Brain microvascular endothelial cell (primary cell): ENCODE data around the gene EGLN3.

Experiments used
- DNase-seq: peaks from one replicate; pipeline ENCODE4 v3.0.0-alpha.2; 2020
- H3K27ac ChIP-seq: fragments of 250-450 bp; sonication (Bioruptor Pico); 2 replicates; pipeline ENCODE4 v1.5.1; 2020; ENCODE audit warnings: mild to moderate bottlenecking, moderate library complexity
- H3K27me3 ChIP-seq: fragments of 250-450 bp; sonication (Bioruptor Pico); replicated peaks from 2 replicates; pipeline ENCODE4 v1.5.1; 2020; ENCODE audit warnings: mild to moderate bottlenecking
- H3K36me3 ChIP-seq: fragments of 250-450 bp; sonication (Bioruptor Pico); replicated peaks from 2 replicates; pipeline ENCODE4 v1.5.1; 2020; ENCODE audit warnings: mild to moderate bottlenecking
- H3K4me3 ChIP-seq: 2 replicates; pipeline ENCODE4 v1.5.1; 2011; ENCODE audit warnings: low read depth, mild to moderate bottlenecking, control low read depth, low read length, moderate library complexity
- in situ Hi-C: cut with HindIII; loops from 2 replicates; pipeline ENCODE4 v1.10.0; 2017; ENCODE audit warnings: low sequenced_read_pairs, low pct_ligation_motif_present
- TF ChIP-seq, protein P1 (sequence below): IDR thresholded peaks from 2 replicates; pipeline ENCODE4 v1.5.1; 2011; ENCODE audit warnings: low read depth, mild to moderate bottlenecking, moderate library complexity, low read length, control low read depth, inconsistent platforms; ENCODE audit errors: missing control alignments

The EGLN3 gene

DNA sequence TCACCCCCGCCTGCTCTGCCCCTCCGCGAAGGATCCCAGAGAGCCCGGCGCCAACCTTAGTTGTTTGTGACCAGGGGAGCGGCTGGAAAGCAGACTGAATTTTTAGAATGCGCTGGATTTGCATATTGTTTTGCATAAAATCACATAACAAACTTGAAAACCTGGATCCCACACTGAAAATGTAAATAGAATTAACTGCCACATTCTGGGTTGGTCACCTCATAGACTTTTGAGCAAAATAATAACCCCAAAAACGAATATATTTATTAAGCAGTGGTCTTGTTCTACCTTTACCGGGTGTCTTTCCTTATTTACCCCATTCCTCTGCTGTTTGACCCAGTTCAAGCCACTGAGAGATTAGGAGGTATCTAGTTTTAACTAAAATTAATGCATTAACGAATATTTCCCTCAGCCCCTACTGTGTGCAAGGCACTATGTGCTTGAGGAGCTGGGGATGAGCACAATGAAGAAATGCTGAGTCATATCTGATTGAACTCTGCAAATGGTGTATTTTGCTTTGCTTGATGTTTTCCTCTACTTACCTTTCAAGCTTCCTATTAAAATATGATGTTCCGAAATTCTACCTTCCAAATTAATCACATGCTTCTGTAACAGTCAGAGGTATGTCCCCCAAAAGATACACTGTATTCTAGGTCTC, 438 bp upstream of the EGLN3 start:
- Histone ChIP-seq H3K36me3 (no peaks in the 10 kb centered on the region), H3K27ac (no peak overlapping the region), H3K4me3 (peak overlapping the region; percentile 61), H3K27me3 (peaks cover 23% of the 10 kb centered on the region)
- in situ Hi-C loops: no loop called here
- TF ChIP-seq, protein P1, sequence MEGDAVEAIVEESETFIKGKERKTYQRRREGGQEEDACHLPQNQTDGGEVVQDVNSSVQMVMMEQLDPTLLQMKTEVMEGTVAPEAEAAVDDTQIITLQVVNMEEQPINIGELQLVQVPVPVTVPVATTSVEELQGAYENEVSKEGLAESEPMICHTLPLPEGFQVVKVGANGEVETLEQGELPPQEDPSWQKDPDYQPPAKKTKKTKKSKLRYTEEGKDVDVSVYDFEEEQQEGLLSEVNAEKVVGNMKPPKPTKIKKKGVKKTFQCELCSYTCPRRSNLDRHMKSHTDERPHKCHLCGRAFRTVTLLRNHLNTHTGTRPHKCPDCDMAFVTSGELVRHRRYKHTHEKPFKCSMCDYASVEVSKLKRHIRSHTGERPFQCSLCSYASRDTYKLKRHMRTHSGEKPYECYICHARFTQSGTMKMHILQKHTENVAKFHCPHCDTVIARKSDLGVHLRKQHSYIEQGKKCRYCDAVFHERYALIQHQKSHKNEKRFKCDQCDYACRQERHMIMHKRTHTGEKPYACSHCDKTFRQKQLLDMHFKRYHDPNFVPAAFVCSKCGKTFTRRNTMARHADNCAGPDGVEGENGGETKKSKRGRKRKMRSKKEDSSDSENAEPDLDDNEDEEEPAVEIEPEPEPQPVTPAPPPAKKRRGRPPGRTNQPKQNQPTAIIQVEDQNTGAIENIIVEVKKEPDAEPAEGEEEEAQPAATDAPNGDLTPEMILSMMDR: no peak
- DNase-seq: no peak

DNA sequence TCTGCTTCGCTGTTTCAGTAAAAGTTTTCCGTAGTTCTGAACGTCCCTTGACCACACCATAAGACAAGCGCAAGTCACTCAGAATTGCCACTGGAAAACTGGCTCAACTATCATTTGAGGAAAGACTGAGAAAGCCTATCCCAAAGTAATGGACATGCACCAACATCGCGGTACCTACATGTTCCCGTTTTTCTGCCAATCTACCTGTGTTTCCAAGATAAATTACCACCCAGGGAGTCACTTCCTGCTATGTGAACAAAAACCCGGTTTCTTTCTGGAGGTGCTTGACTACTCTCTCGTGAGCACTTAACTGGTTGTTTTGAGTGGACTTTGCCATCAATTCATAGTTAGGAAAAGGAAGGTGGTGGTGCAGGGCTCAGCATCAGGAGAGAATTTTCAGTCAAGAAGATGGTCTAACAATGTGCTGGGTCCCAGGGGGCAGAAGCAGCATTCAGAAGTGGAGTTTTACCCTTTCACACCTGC, 1.4 kb downstream of the EGLN3 start:
- DNase-seq: no peak
- TF ChIP-seq, protein P1: no peak
- in situ Hi-C loops: no loop called here
- Histone ChIP-seq H3K36me3 (no peaks in the 10 kb centered on the region), H3K27ac (no peak overlapping the region), H3K27me3 (peaks cover 23% of the 10 kb centered on the region), H3K4me3 (no peak overlapping the region)

DNA sequence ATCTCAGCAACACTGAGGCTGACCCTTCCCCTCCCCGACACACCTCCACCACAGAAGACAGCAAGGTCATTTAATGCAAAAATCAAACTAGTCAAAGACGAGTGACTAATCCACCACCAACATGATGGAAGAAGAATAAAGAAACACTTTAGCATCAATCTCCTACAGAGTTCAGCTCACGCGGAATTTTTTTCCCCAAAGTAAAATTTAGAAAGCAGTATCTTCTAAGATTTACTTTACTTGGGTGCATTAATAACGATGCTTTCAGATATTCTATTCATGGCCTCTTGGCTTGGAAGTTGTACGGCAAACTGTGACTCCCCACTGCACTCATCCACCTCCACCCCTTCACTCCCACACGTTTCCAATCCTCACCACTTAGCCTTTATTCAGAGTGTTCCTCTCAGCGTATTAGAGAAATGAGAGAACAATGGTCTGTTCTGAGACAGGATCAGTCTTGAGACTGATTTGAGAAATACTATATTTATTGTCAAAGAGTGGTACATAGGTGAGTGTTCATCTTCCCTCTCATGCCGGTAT, 1.9 kb downstream of the EGLN3 start:
- Histone ChIP-seq H3K27me3 (peaks cover 23% of the 10 kb centered on the region), H3K27ac (no peak overlapping the region), H3K36me3 (no peaks in the 10 kb centered on the region), H3K4me3 (no peak overlapping the region)
- no peak for DNase-seq
- in situ Hi-C loops: no loop called here
- TF ChIP-seq, protein P1: no peak

DNA sequence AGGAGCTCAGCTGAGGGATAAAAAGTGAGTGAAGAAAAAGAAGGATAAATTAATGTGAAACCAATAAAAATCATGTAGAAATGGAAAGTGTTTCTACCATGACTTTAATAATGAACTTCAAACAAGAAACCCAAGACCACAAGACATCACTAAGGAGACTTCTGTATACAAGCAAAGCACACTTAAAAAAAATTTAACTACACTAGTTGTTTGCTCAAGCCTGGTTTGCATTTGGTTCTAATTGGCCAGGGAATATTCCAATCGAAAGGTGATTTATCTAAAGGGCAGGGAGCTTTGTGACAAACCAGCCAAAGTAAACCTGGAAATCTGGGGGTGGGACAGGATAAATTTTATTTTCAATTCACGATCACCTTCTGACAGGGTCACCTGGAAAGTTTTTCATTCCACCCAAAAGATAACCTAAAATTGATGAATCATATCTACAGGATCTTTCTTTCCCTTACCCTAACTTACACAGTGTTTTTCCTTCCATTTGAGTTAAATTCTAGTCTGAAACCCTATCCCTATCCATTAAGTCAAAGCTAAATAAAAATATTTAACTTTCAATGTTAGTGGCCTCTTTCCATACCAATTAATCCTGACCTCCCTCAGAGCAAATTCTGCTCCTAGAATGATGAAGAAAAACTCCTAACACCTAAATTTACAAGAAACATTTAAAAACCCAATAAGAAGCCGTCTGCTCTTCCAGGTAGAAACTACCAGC, 2.6 kb downstream of the EGLN3 start:
- Histone ChIP-seq H3K36me3 (no peaks in the 10 kb centered on the region), H3K27ac (no peak overlapping the region), H3K27me3 (peaks cover 23% of the 10 kb centered on the region), H3K4me3 (no peak overlapping the region)
- DNase-seq: no peak
- TF ChIP-seq, protein P1: no peak
- in situ Hi-C loops: no loop called here

DNA sequence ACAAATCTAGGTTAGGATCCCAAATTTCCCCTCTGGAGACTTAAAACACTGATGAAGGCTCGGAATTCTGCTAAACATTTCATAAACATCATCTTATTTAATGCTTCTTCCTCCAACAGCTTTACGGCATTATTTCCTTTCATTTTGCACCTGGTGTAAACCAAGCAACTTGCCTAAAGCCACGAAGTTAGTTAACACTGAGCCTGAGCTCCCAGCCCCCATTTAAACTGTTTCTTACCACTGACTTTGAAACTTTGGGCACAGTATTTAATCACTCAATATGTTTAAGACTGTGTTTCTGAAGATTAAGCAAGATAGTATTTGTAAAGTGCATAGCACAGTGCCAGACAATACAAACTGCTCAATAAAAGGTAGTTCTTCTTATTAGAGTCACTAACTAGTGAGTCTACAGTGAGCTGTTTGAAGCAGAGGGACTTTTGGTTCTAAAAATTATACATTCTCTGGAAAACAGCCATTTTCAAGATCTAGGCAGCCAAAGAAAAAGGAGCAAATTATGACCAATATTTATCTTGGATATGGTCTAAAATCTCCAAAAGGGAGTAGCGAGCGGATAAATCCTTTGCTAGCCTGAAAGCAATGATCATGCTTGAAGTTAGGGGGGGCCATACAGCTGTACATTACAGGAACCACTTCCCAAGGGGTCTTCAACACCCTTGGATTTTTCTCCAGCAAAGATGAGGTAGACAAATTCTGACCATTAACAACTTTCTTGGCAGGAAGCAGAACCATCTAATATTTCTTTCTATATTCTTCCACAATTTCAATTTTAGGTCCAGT, 4.0 kb downstream of the EGLN3 start:
- TF ChIP-seq, protein P1: no peak
- in situ Hi-C loops: no loop called here

More for the DNA sequence above, 4.0 kb downstream of the EGLN3 start:
- Histone ChIP-seq H3K4me3 (no peak overlapping the region), H3K27me3 (peaks cover 18% of the 10 kb centered on the region), H3K36me3 (no peaks in the 10 kb centered on the region), H3K27ac (no peak overlapping the region)
- DNase-seq: no peak
